Stimulated activated CD4-positive, alpha-beta T cell treated with anti-CD3 and anti-CD28 coated beads, Interleukin-1b, Interleukin-23, amount 100 ng/mL, for 24 hours (primary cell): ENCODE results near the gene LRRC19.

Experiments
- DNase-seq, 4 experiments: peaks; one replicate each; pipeline ENCODE4 v3.0.0-alpha.2; 2020; ENCODE audit warnings: low read depth in 4 of 4, low spot score in 1 of 4

LRRC19 gene

DNA sequence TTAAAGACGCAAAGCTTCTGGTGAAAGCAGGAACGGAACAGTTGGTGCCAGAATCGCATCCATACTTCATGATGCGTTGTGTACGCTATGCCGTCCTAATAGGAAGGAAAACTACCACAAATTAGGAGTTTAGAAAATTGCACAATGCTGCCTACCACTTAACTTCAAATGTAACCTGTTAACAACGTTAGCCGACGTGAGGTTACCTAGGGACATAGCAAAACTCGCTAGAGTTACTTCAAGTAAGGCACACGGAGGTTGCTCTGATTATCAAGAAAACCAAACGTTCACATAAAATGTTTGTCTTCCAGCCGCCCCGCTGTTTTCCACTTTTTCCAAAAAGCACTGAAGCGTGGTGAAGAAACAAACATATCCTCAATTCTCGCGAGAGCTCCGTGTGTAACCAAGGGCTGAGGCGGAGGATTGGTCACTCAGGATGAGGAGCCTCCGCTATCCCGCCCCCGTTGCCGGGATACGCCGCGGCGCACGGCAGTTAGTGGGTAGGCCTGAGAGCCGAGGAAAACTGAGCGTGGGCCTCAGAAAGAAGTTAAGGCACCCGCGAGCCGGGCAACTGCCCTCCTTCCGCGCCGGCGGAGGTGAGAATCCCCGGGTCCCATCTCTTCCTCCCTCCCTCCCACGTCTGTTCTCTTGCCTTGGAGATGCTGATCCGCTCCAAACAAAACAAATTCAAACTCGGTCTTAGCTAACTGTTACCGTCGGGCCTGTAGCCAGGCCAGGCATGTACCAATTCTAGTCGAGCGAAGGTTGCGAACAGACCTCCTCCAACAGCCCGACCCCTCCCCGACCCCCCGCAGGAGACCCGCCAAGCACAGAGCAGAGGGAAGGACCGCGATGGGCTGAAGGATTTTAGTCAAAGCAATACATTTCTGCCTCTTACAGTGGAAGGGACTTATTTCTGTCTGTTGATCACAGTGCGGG is 49.3 kb downstream of the LRRC19 start, which contains the start of gene IFT74:
IFT74 (plus strand) TSS at position 492 of the 939 bp plus-strand sequence. CDS start 5,556 bp downstream, outside the sequence.
- DNase-seq: peak; percentile 81 to 90 (median 88)

DNA sequence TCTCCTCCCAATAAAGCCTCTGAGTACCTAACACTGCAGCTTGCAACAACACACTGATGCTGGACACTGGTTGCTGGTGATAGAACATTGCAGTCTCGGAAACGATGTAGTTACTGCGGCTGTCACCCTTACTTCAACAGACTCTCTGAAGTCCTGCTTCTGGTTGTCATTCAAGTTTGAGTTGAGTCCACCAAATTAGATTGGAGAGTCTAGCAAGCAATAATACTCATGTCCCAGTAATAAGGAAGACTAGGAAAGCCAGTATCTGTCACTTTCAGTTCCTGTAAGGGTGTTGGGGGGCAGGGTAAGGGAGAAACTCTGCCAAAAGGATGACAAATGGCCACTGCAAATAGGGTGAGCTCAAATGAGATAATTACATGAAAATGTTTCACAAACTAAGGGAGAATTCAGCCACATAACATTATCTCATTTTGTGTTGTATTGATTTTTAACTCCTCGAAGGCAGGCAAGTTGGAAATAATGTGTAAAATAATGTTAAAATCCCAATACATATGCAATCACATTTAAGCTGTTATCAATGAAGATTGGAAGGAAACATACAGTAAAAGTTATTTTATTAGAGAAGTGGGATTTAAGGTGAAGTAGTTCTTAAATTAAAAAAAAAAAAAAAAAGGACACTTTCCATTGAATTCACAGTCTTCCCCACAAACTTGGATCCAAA is 50.1 kb downstream of the LRRC19 start:
- no peak for DNase-seq

DNA sequence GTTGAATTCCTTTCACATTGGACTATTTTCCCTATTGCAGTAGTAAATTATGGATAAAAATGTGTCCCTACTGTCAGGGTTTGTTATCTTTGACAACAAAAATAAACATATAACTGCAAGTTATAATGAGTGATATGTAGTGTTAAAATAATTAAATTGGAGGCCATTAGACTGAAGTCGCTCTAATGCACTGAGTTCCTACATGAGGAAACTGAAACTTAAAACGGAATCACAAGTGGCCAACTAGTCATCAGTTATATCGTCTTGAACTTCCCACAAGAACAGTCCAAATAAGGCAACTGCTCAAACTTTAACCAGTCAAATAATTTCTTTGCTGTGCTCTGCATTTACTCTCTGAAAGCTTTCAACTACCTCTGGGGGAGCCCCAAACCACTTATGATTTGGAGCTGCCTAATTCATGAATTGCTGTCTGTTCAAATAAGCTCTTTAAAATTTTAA is 51.4 kb downstream of the LRRC19 start:
- no peak for DNase-seq

GRCh38 chr9:26951794-26952193 is 53.7 kb downstream of the LRRC19 start:
- DNase-seq: no peak

GRCh38 chr9:26950521-26950920 is 55.0 kb downstream of the LRRC19 start:
- DNase-seq: no peak

- no peak for DNase-seq
Observed at GRCh38 chr9:26949637-26950069, 55.8 kb downstream of the LRRC19 start.

DNA sequence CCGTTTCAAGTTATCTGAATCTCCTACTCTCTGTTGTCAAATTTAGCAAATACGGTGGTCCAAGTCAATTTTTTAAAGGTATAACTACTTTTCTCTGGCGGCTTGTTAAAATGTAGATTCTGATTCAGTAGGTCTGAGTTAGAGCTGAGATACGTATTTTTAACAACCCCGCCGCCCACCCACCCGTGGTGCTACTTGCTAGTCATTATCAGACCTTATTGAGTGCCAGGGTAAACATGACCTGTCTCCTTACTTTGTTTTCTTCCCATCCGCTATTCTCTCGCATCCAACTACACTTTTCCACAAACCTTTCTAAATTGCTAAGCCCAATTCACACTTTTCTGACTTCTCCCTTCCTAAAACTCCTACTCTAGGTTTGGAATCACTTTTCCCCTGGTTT is 57.7 kb downstream of the LRRC19 start:
- DNase-seq: peak in 2 of 4 experiments; percentile 13 to 23

DNA sequence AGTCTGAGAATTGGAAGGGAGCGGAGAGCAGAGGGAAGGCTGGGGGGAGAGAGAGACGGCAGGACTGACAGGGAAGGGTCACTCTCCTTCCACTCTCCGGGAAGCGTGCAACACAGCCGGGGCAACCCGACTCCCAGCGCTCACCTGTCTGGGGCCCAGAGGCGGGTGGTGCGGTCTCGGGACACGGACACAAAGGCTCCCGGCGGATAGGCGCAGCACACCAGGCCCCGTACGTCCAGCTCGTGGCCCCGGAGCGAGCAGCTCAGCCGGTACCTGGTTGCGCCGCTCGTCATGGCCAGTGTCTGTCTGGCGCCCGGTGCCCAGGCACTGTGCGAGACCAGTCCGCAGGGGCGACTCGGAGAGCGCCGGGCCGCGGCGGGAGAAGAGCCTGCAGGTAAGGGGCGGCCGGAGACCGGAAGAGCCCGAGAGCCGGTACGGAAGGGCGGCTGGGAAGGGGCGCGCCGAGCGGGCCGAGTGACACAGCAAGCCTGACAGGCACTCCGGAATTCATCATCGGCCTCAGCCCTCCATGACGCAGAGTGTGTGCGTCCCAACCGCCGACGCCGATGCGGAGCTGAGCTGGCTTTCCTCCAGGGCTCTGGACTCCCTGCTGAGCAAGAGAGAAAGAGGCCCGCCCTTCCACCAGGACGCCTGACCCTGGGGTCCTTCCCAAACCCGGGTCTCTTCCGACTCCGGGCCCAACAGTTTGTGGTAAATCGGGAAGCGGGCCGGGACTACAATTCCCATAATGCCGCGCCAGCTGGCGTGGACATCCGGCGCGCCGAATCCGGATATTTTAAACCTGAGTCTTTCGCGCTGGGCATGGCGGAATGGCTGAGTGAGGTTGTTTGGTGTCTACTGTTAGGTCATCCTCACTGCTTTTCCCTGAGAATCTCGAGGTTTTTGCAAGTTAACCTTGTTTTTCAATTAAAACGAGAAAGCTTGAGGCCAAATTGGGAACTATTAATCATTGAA is 58.4 kb downstream of the LRRC19 start, which contains the start of gene PLAA:
PLAA (minus strand) TSS at position 490 of the 975 bp plus-strand sequence; CDS start at position 293, 197 bp downstream.
- peak; percentile 65 to 77 (median 76) for DNase-seq

GRCh38 chr9:26945591-26945990 is 59.9 kb downstream of the LRRC19 start:
- no peak for DNase-seq
